Activated naive CD4-positive, alpha-beta T cell treated with anti-CD3 and anti-CD28 coated beads for 36 hours (primary cell): Measurements from ENCODE around the gene SLC17A7. TPM values are rescaled to one million over a fixed set of nuclear protein-coding genes. Genes with fewer than 3 reads are reported as not detected.

Source experiments
- CTCF ChIA-PET: fragments of 350-600 bp; sonication (Branson Sonifier 250); formaldehyde crosslinking; loops from one replicate; lab custom pipeline; 2021; ENCODE audit warnings: antibody characterized with exemption; lab: Charles Lee
- DNase-seq: peaks from one replicate; pipeline ENCODE4 v3.0.0-alpha.2; 2020
- H3K27ac Mint-ChIP-seq: one replicate; pipeline ENCODE4 v1.8.0; 2021; ENCODE audit warnings: mild to moderate bottlenecking, mixed read lengths
- H3K27me3 Mint-ChIP-seq: one replicate; pipeline ENCODE4 v1.8.0; 2021; ENCODE audit warnings: low read depth, mixed read lengths
- H3K36me3 Mint-ChIP-seq: one replicate; pipeline ENCODE4 v1.8.0; 2021; ENCODE audit warnings: low read depth, mixed read lengths
- H3K4me1 Mint-ChIP-seq: one replicate; pipeline ENCODE4 v1.8.0; 2021; ENCODE audit warnings: low read depth, mixed read lengths
- H3K4me3 Mint-ChIP-seq: one replicate; pipeline ENCODE4 v1.8.0; 2021; ENCODE audit warnings: mild to moderate bottlenecking, moderate library complexity, mixed read lengths
- H3K9me3 Mint-ChIP-seq: one replicate; pipeline ENCODE4 v1.8.0; 2021; ENCODE audit warnings: mixed read lengths
- intact Hi-C: fragments of 100-400 bp; cut with micrococcal nuclease; formaldehyde crosslinking; loops from one replicate; pipeline ENCODE4 v1.15.1; 2023
- total RNA-seq, 2 experiments: library from RNA; stranded (reverse); gene quantifications; one replicate each; pipeline ENCODE4 v1.2.3, GENCODE V29; 2021

Gene SLC17A7
- total RNA-seq, 2 experiments from 2014 or later = 0.12 TPM

- CTCF ChIA-PET = no interaction called here
- DNase-seq = peak; percentile 45
- H3K9me3 Mint-ChIP-seq = no peaks in the 10 kb centered on the region
- peaks cover 37% of the 10 kb centered on the region for H3K4me1 Mint-ChIP-seq
- peaks cover 89% of the 10 kb centered on the region for H3K27me3 Mint-ChIP-seq
- intact Hi-C loops = no loop called here
- no peaks in the 10 kb centered on the region for H3K36me3 Mint-ChIP-seq
- no peak overlapping the region for H3K27ac Mint-ChIP-seq
- no peak overlapping the region for H3K4me3 Mint-ChIP-seq
Measured at GRCh38 chr19:49432141-49433073, 8.9 kb downstream of the SLC17A7 start.

GRCh38 chr19:49431330-49431749, 10.0 kb downstream of the SLC17A7 start:
- Mint-ChIP-seq H3K4me1 (peaks cover 40% of the 10 kb centered on the region), H3K27ac (no peak overlapping the region), H3K9me3 (no peaks in the 10 kb centered on the region), H3K4me3 (no peak overlapping the region), H3K36me3 (no peaks in the 10 kb centered on the region), H3K27me3 (peaks cover 89% of the 10 kb centered on the region)
- intact Hi-C loops = loop anchor here (2.0 kb wide), 1 partner anchor 39 kb away; no protein-coding TSS in a partner anchor
- peak; percentile 24 for DNase-seq
- CTCF ChIA-PET = interaction anchor here (0.6 kb wide), 1 partner anchor 45 kb away, joined by 3 read pairs; no protein-coding TSS in a partner anchor

GRCh38 chr19:49430678-49431329, 10.5 kb downstream of the SLC17A7 start:
- Mint-ChIP-seq H3K4me1 (peaks cover 45% of the 10 kb centered on the region), H3K27ac (no peak overlapping the region), H3K36me3 (no peaks in the 10 kb centered on the region), H3K4me3 (no peak overlapping the region), H3K9me3 (no peaks in the 10 kb centered on the region), H3K27me3 (peaks cover 89% of the 10 kb centered on the region)
- intact Hi-C loops = loop anchor here (2.0 kb wide), 1 partner anchor 38 kb away; no protein-coding TSS in a partner anchor
- DNase-seq = peak; percentile 56
- CTCF ChIA-PET = interaction anchor here (0.6 to 1.8 kb wide), 2 partner anchors 38 to 46 kb away, joined by 3 to 4 read pairs; no protein-coding TSS in a partner anchor

- H3K36me3 Mint-ChIP-seq = no peaks in the 10 kb centered on the region
Measured at GRCh38 chr19:49430172-49430677, 11.1 kb downstream of the SLC17A7 start.

GRCh38 chr19:49428547-49429451, 12.5 kb downstream of the SLC17A7 start:
- no peak for DNase-seq
- CTCF ChIA-PET = interaction anchor here (1.1 to 1.8 kb wide), 3 partner anchors 17 to 36 kb away, joined by 3 to 4 read pairs (median 4); no protein-coding TSS in a partner anchor
- intact Hi-C loops = no loop called here
- H3K36me3 Mint-ChIP-seq = no peaks in the 10 kb centered on the region
- no peaks in the 10 kb centered on the region for H3K9me3 Mint-ChIP-seq
- peaks cover 51% of the 10 kb centered on the region for H3K4me1 Mint-ChIP-seq
- peak overlapping the region; percentile 20 for H3K4me3 Mint-ChIP-seq
- peaks cover 89% of the 10 kb centered on the region for H3K27me3 Mint-ChIP-seq
- no peak overlapping the region for H3K27ac Mint-ChIP-seq

More at GRCh38 chr19:49430172-49430677, 11.1 kb downstream of the SLC17A7 start:
- Mint-ChIP-seq H3K27me3 (peaks cover 90% of the 10 kb centered on the region), H3K4me1 (peaks cover 48% of the 10 kb centered on the region), H3K27ac (no peak overlapping the region), H3K4me3 (no peak overlapping the region), H3K9me3 (no peaks in the 10 kb centered on the region)
- CTCF ChIA-PET = interaction anchor here (0.6 to 1.8 kb wide), 4 partner anchors 25 to 40 kb away, joined by 3 to 4 read pairs (median 3); no protein-coding TSS in a partner anchor
- intact Hi-C loops = loop anchor here (2.0 kb wide), 1 partner anchor 37 kb away; no protein-coding TSS in a partner anchor
- no peak for DNase-seq

GRCh38 chr19:49427855-49428546, 13.3 kb downstream of the SLC17A7 start:
- no peak for DNase-seq
- Mint-ChIP-seq H3K9me3 (no peaks in the 10 kb centered on the region), H3K27ac (no peak overlapping the region), H3K4me1 (peaks cover 53% of the 10 kb centered on the region), H3K36me3 (no peaks in the 10 kb centered on the region), H3K4me3 (peak overlapping the region; percentile 20), H3K27me3 (peaks cover 88% of the 10 kb centered on the region)
- CTCF ChIA-PET = interaction anchor here (1.6 kb wide), 1 partner anchor 17 kb away, joined by 4 read pairs; no protein-coding TSS in a partner anchor
- intact Hi-C loops = no loop called here

- no peak overlapping the region for H3K27ac Mint-ChIP-seq
- CTCF ChIA-PET = no interaction called here
- H3K4me3 Mint-ChIP-seq = no peak overlapping the region
- DNase-seq = no peak
- H3K27me3 Mint-ChIP-seq = peaks cover 86% of the 10 kb centered on the region
- H3K4me1 Mint-ChIP-seq = peaks cover 55% of the 10 kb centered on the region
- no peaks in the 10 kb centered on the region for H3K9me3 Mint-ChIP-seq
- intact Hi-C loops = no loop called here
- H3K36me3 Mint-ChIP-seq = no peaks in the 10 kb centered on the region
Measured at GRCh38 chr19:49427339-49427738, 14.0 kb downstream of the SLC17A7 start.

GRCh38 chr19:49425922-49426592, 15.3 kb downstream of the SLC17A7 start:
- peaks cover 87% of the 10 kb centered on the region for H3K27me3 Mint-ChIP-seq
- no peak overlapping the region for H3K27ac Mint-ChIP-seq
- H3K36me3 Mint-ChIP-seq = no peaks in the 10 kb centered on the region
- intact Hi-C loops = no loop called here
- CTCF ChIA-PET = interaction anchor here (1.3 to 1.7 kb wide), 2 partner anchors 9 to 35 kb away, joined by 3 read pairs; no protein-coding TSS in a partner anchor
- peaks cover 59% of the 10 kb centered on the region for H3K4me1 Mint-ChIP-seq
- peak; percentile 40 for DNase-seq
- H3K9me3 Mint-ChIP-seq = no peaks in the 10 kb centered on the region
- H3K4me3 Mint-ChIP-seq = no peak overlapping the region

- Mint-ChIP-seq H3K9me3 (no peaks in the 10 kb centered on the region), H3K36me3 (no peaks in the 10 kb centered on the region), H3K27me3 (peaks cover 88% of the 10 kb centered on the region), H3K4me1 (peaks cover 56% of the 10 kb centered on the region), H3K4me3 (no peak within 1 kb of the TSS), H3K27ac (no peak within 1 kb of the TSS)
- no peak for DNase-seq
- intact Hi-C loops = no loop called here
- CTCF ChIA-PET = interaction anchor here (1.7 kb wide), 1 partner anchor 34 kb away, joined by 3 read pairs; no protein-coding TSS in a partner anchor
Measured at GRCh38 chr19:49425178-49425577, 16.1 kb downstream of the SLC17A7 start, which contains the start of gene GFY. TSS of gene GFY (plus strand) at chr19:49425388. CDS start at chr19:49426431, 1,043 bp downstream.

- Mint-ChIP-seq H3K9me3 (no peaks in the 10 kb centered on the region), H3K27me3 (peaks cover 83% of the 10 kb centered on the region), H3K27ac (no peak overlapping the region), H3K4me3 (peak overlapping the region; percentile 8), H3K36me3 (no peaks in the 10 kb centered on the region), H3K4me1 (peaks cover 53% of the 10 kb centered on the region)
- intact Hi-C loops = loop anchor here (2.0 kb wide), 1 partner anchor 31 kb away; no protein-coding TSS in a partner anchor
- peak; percentile 27 for DNase-seq
- CTCF ChIA-PET = interaction anchor here (0.6 to 1.0 kb wide), 2 partner anchors 11 to 50 kb away, joined by 3 read pairs; partner anchors contain the start of gene FLT3LG
Measured at GRCh38 chr19:49423985-49424303, 17.4 kb downstream of the SLC17A7 start.
